Panc1 (cell line): ENCODE data around the gene SETDB2.

Experiments
- TCF7L2 ChIP-seq: IDR thresholded peaks from 2 replicates; pipeline ENCODE4 v1.6.1; 2011; ENCODE audit warnings: mild to moderate bottlenecking, low read depth, low read length, inconsistent platforms
- TF ChIP-seq, protein P1 (sequence below): fragments of 450-650 bp; IDR thresholded peaks from 2 replicates; pipeline ENCODE4 v1.5.1; 2017; ENCODE audit warnings: mild to moderate bottlenecking

DNA sequence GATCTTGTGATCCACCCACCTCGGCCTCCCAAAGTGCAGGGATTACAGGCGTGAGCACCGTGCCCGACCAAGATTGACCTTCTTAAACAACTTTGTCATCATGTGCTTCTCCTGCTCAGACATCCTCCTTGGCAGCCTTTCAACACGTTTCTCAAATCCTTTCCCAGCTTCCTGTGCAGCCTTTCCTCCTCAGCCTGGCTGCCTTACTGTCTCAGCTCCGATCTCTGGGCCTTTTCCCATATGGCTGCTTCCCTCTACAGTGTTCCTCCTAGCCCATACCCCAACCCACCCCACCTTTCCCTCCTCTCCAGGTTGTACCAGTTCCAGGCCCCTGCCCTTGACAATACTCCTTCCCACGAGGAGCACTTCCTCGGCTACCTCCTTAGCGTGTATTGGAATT lies 58.9 kb downstream of the SETDB2 start:
- TF ChIP-seq, protein P1, sequence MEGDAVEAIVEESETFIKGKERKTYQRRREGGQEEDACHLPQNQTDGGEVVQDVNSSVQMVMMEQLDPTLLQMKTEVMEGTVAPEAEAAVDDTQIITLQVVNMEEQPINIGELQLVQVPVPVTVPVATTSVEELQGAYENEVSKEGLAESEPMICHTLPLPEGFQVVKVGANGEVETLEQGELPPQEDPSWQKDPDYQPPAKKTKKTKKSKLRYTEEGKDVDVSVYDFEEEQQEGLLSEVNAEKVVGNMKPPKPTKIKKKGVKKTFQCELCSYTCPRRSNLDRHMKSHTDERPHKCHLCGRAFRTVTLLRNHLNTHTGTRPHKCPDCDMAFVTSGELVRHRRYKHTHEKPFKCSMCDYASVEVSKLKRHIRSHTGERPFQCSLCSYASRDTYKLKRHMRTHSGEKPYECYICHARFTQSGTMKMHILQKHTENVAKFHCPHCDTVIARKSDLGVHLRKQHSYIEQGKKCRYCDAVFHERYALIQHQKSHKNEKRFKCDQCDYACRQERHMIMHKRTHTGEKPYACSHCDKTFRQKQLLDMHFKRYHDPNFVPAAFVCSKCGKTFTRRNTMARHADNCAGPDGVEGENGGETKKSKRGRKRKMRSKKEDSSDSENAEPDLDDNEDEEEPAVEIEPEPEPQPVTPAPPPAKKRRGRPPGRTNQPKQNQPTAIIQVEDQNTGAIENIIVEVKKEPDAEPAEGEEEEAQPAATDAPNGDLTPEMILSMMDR = no peak
- TF ChIP-seq TCF7L2 = no peak
